HepG2 (cell line): Measurements from ENCODE around the gene C1R. TPM values are rescaled to one million over a fixed set of nuclear protein-coding genes. Genes with fewer than 3 reads are reported as not detected.
A peak's percentile ranks its signal among the peaks of the same experiment; 100 is the strongest.

ENCODE experiments used
- ATAC-seq: fragments of 200-7000 bp; cut with Tn5 transposase; 3 replicates; pipeline ENCODE4 v1.9.1; 2020; ENCODE audit warnings: mild to moderate bottlenecking, moderate library complexity
- BruUV-seq: library from RNA; stranded (reverse); fragments of 400-500 nt; replicated peaks from 2 replicates; lab custom pipeline; 2021; lab: Mats Ljungman, UMichigan
- CTCF ChIA-PET: fragments of 300-600 bp; formaldehyde crosslinking; extraction: SDS; loops from one replicate; lab custom pipeline; 2021; ENCODE audit warnings: low total read pairs, inconsistent platforms, low intra/inter-chr PET ratio; lab: Yijun Ruan, JAX
- POLR2A ChIA-PET: fragments of 350-600 bp; sonication (Branson Sonifier 250); formaldehyde crosslinking; loops from one replicate; lab custom pipeline; 2020; ENCODE audit warnings: antibody characterized with exemption, inconsistent platforms; lab: Yijun Ruan, JAX
- DNase-seq: peaks from one replicate; pipeline ENCODE4 v3.0.0-alpha.2; 2015; ENCODE audit warnings: low spot score
- FAIRE-seq: peaks from 3 replicates; lab custom pipeline; 2011; peaks lifted over from hg19 to GRCh38; lab: Jason Lieb, UNC
- H2AFZ ChIP-seq: one replicate; pipeline ENCODE4 v1.6.1; 2011; ENCODE audit warnings: low read length, inconsistent platforms
- H3K27ac ChIP-seq: fragments of 300-600 bp; 3 replicates; pipeline ENCODE4 v1.8.0; 2011; ENCODE audit warnings: mixed run types, mild to moderate bottlenecking, mixed read lengths, low read length, inconsistent platforms; ENCODE audit not compliant: insufficient read depth; ENCODE audit errors: extremely low read length
- H3K27me3 ChIP-seq, 2 experiments: fragments of 200-600 bp in 1 of 2; 2 replicates in 1 of 2; 3 replicates in 1 of 2; pipeline versions ENCODE4 v1.6.0 to v1.8.0; 2011; ENCODE audit warnings: low read length in 2 of 2, mild to moderate bottlenecking in 2 of 2, moderate library complexity in 2 of 2, inconsistent platforms in 1 of 2; ENCODE audit not compliant: insufficient read depth in 2 of 2, control insufficient read depth in 1 of 2
- H3K36me3 ChIP-seq, 2 experiments: fragments of 200-600 bp in 1 of 2; replicated peaks in 1 of 2; 2 replicates in 1 of 2; 3 replicates in 1 of 2; pipeline versions ENCODE4 v1.5.1 to v1.8.0; 2011; ENCODE audit warnings: low read length in 2 of 2, inconsistent platforms in 1 of 2; ENCODE audit not compliant: insufficient read depth in 2 of 2, control insufficient read depth in 1 of 2
- H3K4me1 ChIP-seq: 2 replicates; pipeline ENCODE4 v1.5.1; 2012; ENCODE audit warnings: low read length, inconsistent platforms; ENCODE audit not compliant: insufficient read depth
- H3K4me2 ChIP-seq: 2 replicates; pipeline ENCODE4 v1.6.0; 2011; ENCODE audit warnings: low read depth, low read length, inconsistent platforms
- H3K4me3 ChIP-seq, 3 experiments: fragments of 200-600 bp in 1 of 3; sonication (generic), shearing (Covaris generic) in 1 of 3; replicated peaks in 1 of 3; 2 replicates each; pipeline ENCODE4 v1.5.1; 2011 to 2016; ENCODE audit warnings: low read length in 3 of 3, inconsistent platforms in 2 of 3, low read depth in 2 of 3, mild to moderate bottlenecking in 2 of 3, control low read depth in 1 of 3, mixed read lengths in 1 of 3; ENCODE audit not compliant: insufficient read depth in 1 of 3
- H3K79me2 ChIP-seq: one replicate; pipeline ENCODE4 v1.6.1; 2011; ENCODE audit warnings: low read length, inconsistent platforms; ENCODE audit not compliant: insufficient read depth
- H3K9ac ChIP-seq: 2 replicates; pipeline ENCODE4 v1.6.0; 2011; ENCODE audit warnings: mild to moderate bottlenecking, low read depth, low read length, inconsistent platforms; ENCODE audit not compliant: insufficient read depth
- H3K9me3 ChIP-seq: 2 replicates; pipeline ENCODE4 v1.5.1; 2012; ENCODE audit warnings: mild to moderate bottlenecking, low read length
- H4K20me1 ChIP-seq: 2 replicates; pipeline ENCODE4 v1.6.0; 2011; ENCODE audit warnings: inconsistent platforms, mild to moderate bottlenecking, low read length, moderate library complexity; ENCODE audit not compliant: insufficient read depth
- FOXC1 ChIP-seq: sonication (generic); formaldehyde crosslinking; IDR thresholded peaks from 2 replicates; pipeline ENCODE4 v1.8.0; 2022; ENCODE audit warnings: mild to moderate bottlenecking, missing genetic modification reagents, borderline replicate concordance
- HOXA9 ChIP-seq: sonication (generic); formaldehyde crosslinking; IDR thresholded peaks from 2 replicates; pipeline ENCODE4 v1.8.1; 2022; ENCODE audit warnings: missing genetic modification reagents, mild to moderate bottlenecking, moderate library complexity, borderline replicate concordance
- LCORL ChIP-seq, 2 experiments: fragments of 450-650 bp in 1 of 2; sonication (generic) in 1 of 2; formaldehyde crosslinking in 1 of 2; IDR thresholded peaks; 2 replicates each; pipeline versions ENCODE4 v1.5.0 to v1.6.1; 2017 to 2020; ENCODE audit warnings: antibody characterized with exemption in 1 of 2, missing genetic modification reagents in 1 of 2
- MED13 ChIP-seq: sonication (generic); formaldehyde crosslinking; IDR thresholded peaks from 2 replicates; pipeline ENCODE4 v1.5.0; 2020; ENCODE audit warnings: missing genetic modification reagents
- MEIS1 ChIP-seq: sonication (generic); formaldehyde crosslinking; IDR thresholded peaks from 2 replicates; pipeline ENCODE4 v1.9.0; 2021; ENCODE audit warnings: mild to moderate bottlenecking, missing genetic modification reagents, moderate library complexity, borderline replicate concordance
- NFIC ChIP-seq: IDR thresholded peaks from 2 replicates; pipeline ENCODE4 v1.6.1; 2012; ENCODE audit warnings: mild to moderate bottlenecking, low read length, inconsistent platforms
- SMAD3 ChIP-seq: sonication (generic); formaldehyde crosslinking; IDR thresholded peaks from 2 replicates; pipeline ENCODE4 v1.4.0; 2020; ENCODE audit warnings: missing genetic modification reagents
- SRSF9 ChIP-seq: fragments of 200-400 bp; formaldehyde crosslinking; IDR thresholded peaks from 2 replicates; pipeline ENCODE4 v1.6.1; 2018; ENCODE audit warnings: borderline replicate concordance, mild to moderate bottlenecking, low read depth, low read length; ENCODE audit not compliant: insufficient read depth, poor library complexity, severe bottlenecking
- TRAFD1 ChIP-seq: sonication (generic); formaldehyde crosslinking; IDR thresholded peaks from 2 replicates; pipeline ENCODE4 v1.5.1; 2020; ENCODE audit warnings: missing genetic modification reagents, mild to moderate bottlenecking, borderline replicate concordance
- ZNF317 ChIP-seq: sonication (generic); formaldehyde crosslinking; IDR thresholded peaks from 2 replicates; pipeline ENCODE4 v1.5.0; 2020; ENCODE audit warnings: mild to moderate bottlenecking, missing genetic modification reagents
- ZNF501 ChIP-seq: sonication (generic); formaldehyde crosslinking; IDR thresholded peaks from 2 replicates; pipeline ENCODE4 v1.5.1; 2020; ENCODE audit warnings: mild to moderate bottlenecking, moderate library complexity, missing genetic modification reagents
- ZNF543 ChIP-seq: sonication (generic); formaldehyde crosslinking; IDR thresholded peaks from 2 replicates; pipeline ENCODE4 v1.4.0; 2020; ENCODE audit warnings: mild to moderate bottlenecking, missing genetic modification reagents
- ZNF577 ChIP-seq: sonication (generic); formaldehyde crosslinking; IDR thresholded peaks from 2 replicates; pipeline ENCODE4 v1.4.0; 2020; ENCODE audit warnings: mild to moderate bottlenecking, low read depth, missing genetic modification reagents, borderline replicate concordance
- ZNF746 ChIP-seq: sonication (generic); formaldehyde crosslinking; IDR thresholded peaks from 2 replicates; pipeline ENCODE4 v1.8.0; 2022; ENCODE audit warnings: mild to moderate bottlenecking, missing genetic modification reagents
- WGBS: methylation state at CpG from one replicate; pipeline ENCODE4 v1.1.6; 2017; ENCODE audit warnings: low lambda C conversion rate; 5-methylcytosine and 5-hydroxymethylcytosine counted together
- in situ Hi-C: cut with HindIII; loops from 2 replicates; pipeline ENCODE4 v1.10.0; 2017; ENCODE audit warnings: low pct_unique_long_range_greater_than_20kb; ENCODE audit not compliant: extremely low pct_ligation_motif_present
- intact Hi-C: fragments of 100-400 bp; cut with micrococcal nuclease; formaldehyde crosslinking; loops from one replicate; pipeline ENCODE4 v1.10.0; 2022; ENCODE audit not compliant: unreplicated experiment
- polyA plus RNA-seq, 8 experiments: library from polyadenylated mRNA; depleted of rRNA in 3 of 8; stranded (reverse) in 7 of 8; unstranded in 1 of 8; fragments of >200 nt; fragmentation: Illumina TruSeq in 4 of 8; extraction: Trizol in 4 of 8; gene quantifications; 2 replicates each; pipeline versions ENCODE4 v1.2.1 to v1.2.3, GENCODE V29; 2011 to 2016; ENCODE audit warnings: low read depth in 4 of 8, missing spikeins in 1 of 8, mixed read lengths in 1 of 8; ENCODE audit not compliant: insufficient read depth in 1 of 8
- total RNA-seq, 5 experiments: library from RNA; depleted of rRNA; stranded (reverse); fragments of >200 nt; fragmentation: Illumina TruSeq; extraction: Trizol; gene quantifications; 2 replicates each; pipeline ENCODE4 v1.2.3, GENCODE V29; 2016; ENCODE audit warnings: low read depth in 1 of 5
- TF ChIP-seq, protein P1 (sequence below): sonication (generic); IDR thresholded peaks from 2 replicates; pipeline ENCODE4 v1.6.1; 2016; ENCODE audit warnings: low read depth, borderline replicate concordance
- TF ChIP-seq, protein P2 (sequence below): sonication (generic); formaldehyde crosslinking; IDR thresholded peaks from 2 replicates; pipeline ENCODE4 v1.4.0; 2020; ENCODE audit warnings: missing genetic modification reagents, borderline replicate concordance

Gene C1R
- total and polyA plus RNA-seq, 2 of the 13 experiments (the other 11 are each of a cell fraction or from before 2014, with no cell fraction given): 3.5 to 6.5 TPM

DNA sequence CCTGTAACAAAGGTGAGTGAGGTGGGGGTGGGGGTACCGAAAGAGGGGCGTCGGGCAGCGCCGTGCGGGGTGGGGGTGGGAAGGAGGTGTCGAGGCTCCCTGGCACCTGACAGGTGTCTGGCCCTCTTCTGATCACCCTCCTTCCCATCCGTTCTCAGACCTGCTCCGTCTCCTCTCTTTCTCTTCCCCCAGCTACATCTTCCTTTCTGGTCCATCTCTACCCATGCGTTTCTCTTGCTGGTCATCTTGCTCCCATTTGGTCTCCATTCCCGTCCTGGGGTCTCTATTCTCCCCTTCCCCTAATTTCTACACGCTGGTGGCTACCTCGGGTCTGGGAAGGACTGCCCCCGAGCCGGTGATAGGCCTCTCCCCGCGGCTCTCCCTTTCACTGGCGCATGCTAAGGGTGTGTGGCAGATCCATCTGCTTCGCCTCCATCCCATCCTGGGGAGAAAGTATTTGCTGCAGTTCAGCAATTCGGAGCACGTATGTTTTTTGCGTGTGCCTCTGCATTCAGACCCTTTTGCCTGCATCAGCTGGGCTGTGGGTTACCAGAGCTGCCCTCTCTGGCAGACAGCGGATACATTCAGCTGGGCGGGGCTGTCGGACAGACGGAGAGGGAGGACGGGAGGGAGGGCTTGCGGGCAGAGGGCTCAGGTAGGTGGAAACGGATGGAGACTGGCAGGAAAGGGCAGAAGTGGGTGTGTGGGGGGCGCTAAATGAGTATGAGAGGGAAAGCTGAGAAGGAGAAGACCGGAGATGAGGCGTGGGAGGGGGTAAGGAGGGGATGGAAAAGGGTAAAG is 38.7 kb upstream of the C1R start:
- CTCF ChIA-PET: no interaction called here
- ATAC-seq (peak; percentile 56), FAIRE-seq (peak; percentile 59), DNase-seq (no peak)
- POLR2A ChIA-PET: interaction anchor here (0.7 to 2.1 kb wide), 6 partner anchors 8 to 187 kb away, joined by 3 to 8 read pairs (median 6); partner anchors contain the start of genes C12orf57 and RNU7-1
- in situ Hi-C loops: loop anchor here (5.0 kb wide), 1 partner anchor 56 kb away; the partner anchor contains the start of gene PEX5
- H3K36me3 ChIP-seq: peaks cover 8 to 30% of the 10 kb centered on the region in 2 experiments; a peak in 4 of 5 replicates
- peak overlapping the region; percentile 96 for H3K4me2 ChIP-seq
- peaks cover 27% of the 10 kb centered on the region for H3K79me2 ChIP-seq
- intact Hi-C loops: loop anchor here (1.0 kb wide), 1 partner anchor 71 kb away; the partner anchor contains the start of gene C1S
- H4K20me1 ChIP-seq: peaks cover 12% of the 10 kb centered on the region
- H2AFZ ChIP-seq: no peak overlapping the region
- BruUV-seq: no TSS peak
- peaks cover 52% of the 10 kb centered on the region for H3K4me1 ChIP-seq
- H3K27me3 ChIP-seq: no peaks in the 10 kb centered on the region; a peak in 1 of 5 replicates
- no peaks in the 10 kb centered on the region for H3K9me3 ChIP-seq
- 3% methylated on average over 26 of the region's 32 CpGs for WGBS
- H3K27ac ChIP-seq: peak overlapping the region; percentile 92
- H3K4me3 ChIP-seq: peak overlapping the region; percentile 76 to 92 (median 88)
- H3K9ac ChIP-seq: peak overlapping the region; percentile 75
- TF ChIP-seq ZNF543 (CRISPR knock-in tag) (no peak), ZNF746 (CRISPR knock-in tag) (peak; percentile 97), ZNF501 (CRISPR knock-in tag) (0 out of 2 replicates have a peak, but pooled peaks have one; percentile 52), ZNF577 (CRISPR knock-in tag) (no peak), NFIC (no peak), SRSF9 (no peak), LCORL (IDR thresholded peaks at IDR 0.05) (no peak), LCORL (CRISPR knock-in tag; IDR thresholded peaks at IDR 0.05) (peak; percentile 24; the same call in 1 of the 2 replicates), TRAFD1 (CRISPR knock-in tag) (no peak), MED13 (CRISPR knock-in tag) (no peak), FOXC1 (CRISPR knock-in tag) (no peak), HOXA9 (CRISPR knock-in tag) (peak; percentile 22; the same call in 1 of the 2 replicates), ZNF317 (CRISPR knock-in tag) (no peak), SMAD3 (CRISPR knock-in tag) (no peak), MEIS1 (CRISPR knock-in tag) (peak; percentile 18; the same call in 1 of the 2 replicates)
- TF ChIP-seq, protein P1, sequence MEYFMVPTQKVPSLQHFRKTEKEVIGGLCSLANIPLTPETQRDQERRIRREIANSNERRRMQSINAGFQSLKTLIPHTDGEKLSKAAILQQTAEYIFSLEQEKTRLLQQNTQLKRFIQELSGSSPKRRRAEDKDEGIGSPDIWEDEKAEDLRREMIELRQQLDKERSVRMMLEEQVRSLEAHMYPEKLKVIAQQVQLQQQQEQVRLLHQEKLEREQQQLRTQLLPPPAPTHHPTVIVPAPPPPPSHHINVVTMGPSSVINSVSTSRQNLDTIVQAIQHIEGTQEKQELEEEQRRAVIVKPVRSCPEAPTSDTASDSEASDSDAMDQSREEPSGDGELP: peak; percentile 91
- TF ChIP-seq, protein P2, sequence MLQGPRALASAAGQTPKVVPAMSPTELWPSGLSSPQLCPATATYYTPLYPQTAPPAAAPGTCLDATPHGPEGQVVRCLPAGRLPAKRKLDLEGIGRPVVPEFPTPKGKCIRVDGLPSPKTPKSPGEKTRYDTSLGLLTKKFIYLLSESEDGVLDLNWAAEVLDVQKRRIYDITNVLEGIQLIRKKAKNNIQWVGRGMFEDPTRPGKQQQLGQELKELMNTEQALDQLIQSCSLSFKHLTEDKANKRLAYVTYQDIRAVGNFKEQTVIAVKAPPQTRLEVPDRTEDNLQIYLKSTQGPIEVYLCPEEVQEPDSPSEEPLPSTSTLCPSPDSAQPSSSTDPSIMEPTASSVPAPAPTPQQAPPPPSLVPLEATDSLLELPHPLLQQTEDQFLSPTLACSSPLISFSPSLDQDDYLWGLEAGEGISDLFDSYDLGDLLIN (CRISPR knock-in tag): no peak
